Renal cortical epithelial cell (primary cell): ENCODE measurements around the gene ANKRD30B. TPM values are rescaled to one million over a fixed set of nuclear protein-coding genes. Genes with fewer than 3 reads are reported as not detected.
"Not testable (repeated sequence)": the region's sequence is repeated elsewhere in the genome, so short reads cannot be mapped to it uniquely, and the experiment has no call there.

Source experiments
- DNase-seq: peaks from one replicate; pipeline ENCODE4 v3.0.0-alpha.2; 2011; ENCODE audit warnings: low read depth
- total RNA-seq: library from RNA; depleted of rRNA; stranded (reverse); fragments of >200 nt; gene quantifications from 2 replicates; pipeline ENCODE4 v1.2.3, GENCODE V29; 2014

Gene ANKRD30B
- total RNA-seq, 1 donor from 2014 or later, result not detected

DNA sequence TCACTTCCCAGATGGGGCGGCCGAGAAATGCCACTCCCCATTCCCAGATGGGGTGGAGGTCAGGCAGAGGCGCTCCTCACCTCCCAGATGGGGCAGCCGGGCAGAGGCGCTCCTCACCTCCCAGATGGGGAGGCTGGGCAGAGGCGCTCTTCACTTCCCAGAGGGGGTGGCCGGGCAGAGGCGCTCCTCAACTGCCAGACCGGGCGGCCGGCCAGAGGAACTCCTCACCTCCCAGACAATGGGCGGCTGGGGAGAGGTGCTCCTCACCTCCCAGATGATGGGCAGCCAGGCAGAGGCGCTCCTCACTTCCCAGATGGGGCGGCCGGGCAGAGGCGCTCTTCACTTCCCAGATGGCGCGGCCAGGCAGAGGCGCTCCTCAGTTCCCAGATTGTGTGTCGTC lies 108.3 kb downstream of the ANKRD30B start:
- DNase-seq, result not testable (repeated sequence)

DNA sequence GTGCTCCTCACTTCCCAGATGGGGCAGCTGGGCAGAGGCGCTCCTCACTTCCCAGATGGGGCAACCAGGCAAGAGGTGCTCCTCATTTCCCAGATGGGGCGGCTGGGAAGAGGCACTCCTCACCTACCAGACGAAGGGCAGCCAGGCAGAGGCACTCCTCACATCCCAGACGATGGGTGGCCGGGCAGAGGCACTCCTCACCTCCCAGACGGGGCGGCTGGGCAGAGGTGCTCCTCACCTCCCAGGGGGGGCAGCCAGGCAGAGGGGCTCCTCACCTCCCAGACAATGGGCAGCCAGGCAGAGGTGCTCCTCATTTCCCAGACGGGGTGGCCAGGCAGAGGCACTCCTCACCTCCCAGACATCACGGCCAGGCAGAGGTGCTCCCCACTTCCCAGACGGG lies 110.5 kb downstream of the ANKRD30B start:
- not testable (repeated sequence) for DNase-seq

DNA sequence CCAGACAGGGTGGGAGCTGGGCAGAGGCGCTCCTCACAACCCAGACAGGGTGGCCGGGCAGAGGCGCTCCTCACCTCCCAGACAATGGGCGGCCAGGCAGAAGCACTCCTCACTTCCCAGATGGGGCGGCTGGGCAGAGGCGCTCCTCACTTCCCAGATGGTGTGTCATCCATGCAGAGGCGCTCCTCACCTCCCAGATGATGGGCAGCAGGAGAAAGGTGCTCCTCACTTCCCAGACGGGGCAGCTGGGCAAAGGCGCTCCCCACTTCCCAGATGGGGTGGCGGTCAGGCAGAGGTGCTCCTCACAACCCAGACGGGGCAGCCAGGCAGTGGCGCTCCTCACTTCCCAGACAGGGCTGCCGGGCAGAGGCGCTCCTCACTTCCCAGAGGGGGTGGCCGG lies 112.0 kb downstream of the ANKRD30B start:
- not testable (repeated sequence) for DNase-seq

- not testable (repeated sequence) for DNase-seq
Measured at GRCh38 chr18:14866426-14866825, 118.5 kb downstream of the ANKRD30B start.

- DNase-seq, result not testable (repeated sequence)
Measured at GRCh38 chr18:14867988-14868387, 120.0 kb downstream of the ANKRD30B start.

DNA sequence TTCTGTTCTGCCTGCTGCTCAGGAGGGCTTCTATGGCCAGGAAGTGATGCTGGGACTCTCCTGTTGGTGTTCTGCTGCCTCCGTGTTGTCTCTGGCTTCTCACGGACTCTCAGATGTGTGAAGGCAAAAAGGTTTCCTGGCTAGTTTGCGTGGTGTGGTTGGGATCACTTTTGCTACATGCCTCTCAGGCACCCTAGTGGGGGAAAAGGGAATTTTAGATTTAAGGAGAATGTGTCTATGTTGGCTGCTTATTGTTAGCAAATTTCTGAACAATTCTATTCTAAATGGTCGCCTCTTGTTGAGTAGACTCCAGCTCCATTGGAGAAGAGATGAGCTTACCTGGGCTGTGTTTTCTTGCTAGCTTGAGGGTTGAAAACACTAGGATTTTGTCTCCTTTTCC lies 120.9 kb downstream of the ANKRD30B start:
- DNase-seq, result not testable (repeated sequence)

DNA sequence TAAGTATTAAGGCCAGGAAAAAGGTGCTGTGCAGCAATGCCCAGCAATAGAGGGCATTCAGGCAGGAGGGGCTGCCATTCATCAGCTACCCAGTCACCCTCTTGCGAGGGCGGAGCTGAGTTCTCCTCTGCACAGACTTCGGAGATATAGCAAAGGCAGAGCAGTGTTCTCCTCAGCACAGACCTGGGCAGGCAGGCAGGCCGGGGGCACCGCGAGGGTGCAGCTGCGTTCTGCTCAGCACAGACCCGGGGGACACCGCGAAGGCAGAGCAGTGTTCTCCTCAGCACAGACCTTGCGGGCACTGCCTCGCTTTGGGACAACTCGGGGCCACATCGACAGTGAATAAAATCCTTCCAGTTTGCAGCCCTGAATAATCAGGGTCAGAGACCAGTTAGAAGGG lies 130.9 kb downstream of the ANKRD30B start:
- DNase-seq, result not testable (repeated sequence)

DNA sequence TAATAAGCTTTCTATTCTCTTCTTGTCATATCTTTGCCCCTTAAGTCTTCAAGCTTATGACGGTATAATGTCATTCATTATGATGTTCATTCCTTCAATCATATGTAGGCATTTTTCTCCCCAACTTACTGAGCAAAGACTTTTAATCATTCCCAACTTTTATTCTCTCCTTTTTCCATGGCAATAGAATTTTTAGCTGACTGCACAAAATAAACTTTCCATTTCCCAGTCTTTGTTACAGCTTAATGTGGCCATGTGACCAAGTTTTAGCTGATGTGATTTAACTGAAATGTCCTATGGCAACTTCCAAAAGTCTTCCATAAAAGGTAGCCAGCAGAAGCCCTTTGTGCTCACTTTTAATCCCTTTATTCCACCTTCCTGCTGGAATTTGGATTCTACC lies 152.5 kb downstream of the ANKRD30B start:
- DNase-seq, result no peak

Other genes with a start within 250 kb of the ANKRD30B start
- gene POTEC, start 204.6 kb upstream of the ANKRD30B start, total RNA-seq, result 0.52 TPM in 1 of 2 replicates, not detected in the other